Measurements from ENCODE around the gene INSRR.

The INSRR gene

DNA sequence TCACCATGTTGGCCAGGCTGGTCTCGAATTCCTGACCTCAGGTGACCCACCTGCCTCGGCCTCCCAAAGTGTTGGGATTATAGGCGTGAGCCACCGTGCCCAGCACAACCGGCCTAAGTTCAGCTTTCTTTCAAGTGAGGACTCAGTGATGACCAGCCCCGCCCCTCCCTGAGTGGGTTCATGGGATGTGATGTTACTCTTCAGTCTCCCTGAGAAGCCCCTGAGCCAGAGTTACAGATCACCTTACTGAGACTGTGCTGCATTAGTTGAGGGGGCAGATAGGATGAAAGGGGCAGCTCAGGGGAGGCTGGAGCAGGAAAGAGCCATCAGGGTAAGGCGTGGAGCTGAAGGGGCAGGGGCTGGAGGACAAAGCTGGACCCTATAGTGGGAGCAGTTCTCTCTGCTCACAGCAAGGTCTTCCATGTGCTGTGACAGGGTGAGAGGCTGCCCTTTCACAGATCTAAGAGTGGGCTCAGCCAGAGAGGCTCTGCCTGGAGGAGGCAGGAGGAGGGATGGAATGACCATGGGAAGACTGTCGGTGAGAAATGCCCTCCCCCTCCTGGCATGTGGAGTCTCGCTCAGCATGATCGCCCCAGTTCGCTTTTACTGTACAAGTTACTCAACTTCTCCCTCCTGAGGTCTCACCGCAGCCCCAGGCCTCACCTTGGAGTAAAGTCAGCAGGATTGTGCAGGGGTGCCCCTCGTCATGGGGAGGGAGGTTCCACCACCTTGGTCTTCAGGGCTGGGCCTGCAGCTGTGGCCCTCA is 55.6 kb downstream of the INSRR start:
- no peak for DNase-seq

DNA sequence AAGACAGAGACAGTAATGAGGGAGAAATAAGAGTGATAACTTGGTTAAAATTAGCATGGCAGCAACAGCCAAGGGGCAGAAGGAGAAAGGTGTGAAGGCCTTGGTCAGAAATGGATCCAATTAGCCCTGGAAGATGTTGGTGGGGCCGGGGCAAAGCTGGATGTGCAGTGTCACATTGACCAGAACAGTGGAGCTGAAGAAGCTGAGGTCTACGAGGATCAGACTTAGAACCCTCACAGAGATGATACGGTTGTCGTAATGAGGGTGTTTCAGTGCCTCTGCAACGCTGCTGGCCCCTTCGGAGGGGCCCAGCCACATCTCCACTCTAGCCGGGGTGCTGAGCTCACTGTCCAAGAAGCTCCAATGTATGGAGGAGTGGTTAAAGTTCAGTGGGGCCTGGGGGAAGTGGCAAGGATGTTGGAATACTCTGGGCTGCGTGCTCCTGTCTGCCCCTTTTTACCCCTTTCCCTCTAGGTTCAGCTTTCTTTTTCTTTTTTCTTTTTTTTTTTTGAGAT is 56.4 kb downstream of the INSRR start:
- DNase-seq: no peak

DNA sequence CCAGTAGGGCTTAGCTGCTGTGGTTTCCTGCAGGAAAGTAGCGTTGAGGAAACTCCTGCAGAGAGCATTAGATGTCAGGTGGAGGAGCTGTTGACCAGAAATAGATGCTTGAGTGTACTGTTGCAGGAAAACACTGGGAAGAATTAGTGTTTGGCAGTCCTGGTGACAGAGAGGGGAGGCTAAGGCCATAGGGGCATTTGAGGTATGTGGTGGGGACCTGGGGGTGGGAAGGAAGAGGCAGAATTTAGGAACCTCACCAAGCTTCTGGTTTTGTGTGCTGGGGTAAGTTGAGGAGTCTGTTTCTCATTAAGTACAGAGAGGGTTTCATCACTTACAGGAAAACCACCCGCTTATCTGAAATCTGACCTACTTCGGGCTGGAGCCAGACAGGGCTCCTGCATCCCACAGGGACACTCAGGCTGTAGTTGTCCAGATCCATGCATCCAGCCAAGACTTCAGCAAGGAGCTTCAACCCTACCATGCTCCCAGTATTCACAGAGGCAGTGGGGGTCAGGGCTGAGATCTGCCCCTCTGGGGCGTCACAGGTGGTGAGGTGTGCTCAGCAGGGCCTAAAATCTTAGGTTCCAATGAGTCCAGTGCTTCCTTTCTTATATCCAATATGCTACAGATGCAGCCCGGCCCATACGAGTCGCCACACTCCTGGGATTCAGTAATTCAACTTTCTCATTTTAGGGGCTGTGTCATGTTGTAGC is 57.4 kb downstream of the INSRR start:
- DNase-seq: no peak

DNA sequence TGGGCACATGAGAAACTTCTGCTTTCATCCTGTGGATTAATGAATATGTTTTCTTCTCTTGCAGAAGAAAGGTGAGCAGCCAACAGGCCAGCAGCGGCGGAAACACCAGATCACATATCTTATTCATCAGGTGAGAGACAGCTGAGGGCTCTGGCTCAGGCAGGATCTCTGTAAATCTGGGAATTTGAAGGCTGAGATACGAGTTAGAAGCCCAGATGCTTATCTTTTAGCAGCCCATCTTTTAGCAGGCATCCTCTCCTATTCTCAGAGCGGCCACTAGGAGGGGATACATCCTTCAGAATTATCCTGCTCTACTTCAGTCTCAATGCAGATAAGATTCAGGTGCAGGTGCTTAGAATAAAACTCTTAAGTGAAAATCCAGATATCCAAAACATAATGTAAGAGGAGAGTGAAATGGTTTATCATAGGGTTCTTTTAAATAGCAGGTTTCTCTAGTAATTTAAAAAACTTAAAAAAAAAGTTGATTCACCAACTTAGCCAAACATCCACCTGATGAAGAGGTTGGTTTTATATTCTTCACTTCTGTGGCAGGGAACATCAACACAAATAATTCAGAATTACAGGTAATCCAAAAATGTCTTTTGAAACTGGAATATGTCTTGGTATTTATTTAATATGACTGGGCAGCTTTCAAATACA is 61.6 kb downstream of the INSRR start:
- DNase-seq: peak; percentile 74

DNA sequence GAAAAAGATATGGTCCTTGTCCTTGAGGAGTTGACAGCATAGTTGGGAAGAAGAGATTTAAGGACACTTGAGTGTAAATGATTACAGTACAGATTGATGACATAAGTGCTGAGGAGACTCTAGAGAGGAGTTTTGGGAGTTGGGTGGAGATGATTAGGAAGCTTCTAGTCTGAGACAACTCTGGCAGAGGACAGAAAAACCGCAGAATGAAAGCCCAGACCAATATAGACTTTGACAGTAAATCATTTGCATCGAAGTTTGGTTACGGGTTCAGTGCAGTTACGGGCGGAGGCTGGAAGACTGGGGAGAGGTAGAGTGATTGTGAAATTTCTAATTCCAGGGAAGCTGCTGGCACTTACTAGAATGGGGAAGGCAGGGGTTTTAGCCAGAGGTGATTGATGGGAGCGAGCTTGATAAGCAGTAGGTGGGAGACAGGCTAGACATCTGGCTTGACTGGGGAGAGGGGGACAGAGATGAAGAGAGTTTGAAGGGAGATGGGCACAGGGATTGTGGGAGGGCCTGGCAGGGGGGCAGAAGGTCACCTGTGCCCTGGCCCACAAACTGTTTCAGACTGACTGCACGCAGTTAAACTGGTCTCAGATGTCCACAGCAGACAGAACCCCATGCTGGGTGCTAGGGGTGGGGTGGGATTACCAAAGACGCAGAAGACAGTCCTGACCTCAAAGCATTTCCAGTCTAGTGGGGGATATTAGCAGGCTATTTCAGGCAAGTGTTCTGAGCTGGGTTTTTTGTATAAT is 62.4 kb downstream of the INSRR start:
- no peak for DNase-seq

DNA sequence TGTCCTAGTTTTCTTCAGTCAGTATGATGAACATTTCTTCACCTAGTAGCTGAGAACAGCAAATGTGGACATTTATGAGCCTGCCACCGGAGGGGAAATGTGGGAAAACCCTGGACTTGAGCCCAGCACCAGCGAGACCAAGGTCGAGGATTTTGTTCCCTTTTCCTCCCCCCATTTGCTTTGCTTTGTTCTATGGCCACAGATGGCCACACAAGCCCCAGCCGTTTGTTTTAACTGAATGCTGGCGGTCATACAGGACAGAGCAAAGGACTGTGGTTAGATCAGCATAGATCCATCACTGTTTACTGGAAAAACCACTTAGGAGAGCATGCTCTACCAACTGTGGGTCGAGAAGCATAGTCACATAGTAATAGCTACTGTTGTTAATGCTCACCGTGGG is 63.1 kb downstream of the INSRR start:
- no peak for DNase-seq

DNA sequence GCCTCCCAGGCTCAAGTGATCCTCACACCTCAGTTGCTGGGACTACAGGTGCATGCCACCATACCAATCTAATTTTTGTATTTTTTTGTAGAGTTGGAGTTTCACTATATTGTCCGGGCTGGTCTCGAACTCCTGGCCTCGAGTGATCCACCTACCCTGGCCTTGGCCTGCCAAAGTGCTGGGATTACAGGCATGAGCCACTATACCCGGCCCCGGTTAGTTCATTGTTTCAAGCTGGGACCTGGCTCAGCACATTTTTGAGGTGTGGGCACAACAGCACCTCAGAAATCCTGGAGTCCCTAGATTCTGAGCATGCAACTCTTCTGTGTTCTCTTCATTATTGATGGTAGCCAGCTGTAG is 63.6 kb downstream of the INSRR start:
- no peak for DNase-seq

DNA sequence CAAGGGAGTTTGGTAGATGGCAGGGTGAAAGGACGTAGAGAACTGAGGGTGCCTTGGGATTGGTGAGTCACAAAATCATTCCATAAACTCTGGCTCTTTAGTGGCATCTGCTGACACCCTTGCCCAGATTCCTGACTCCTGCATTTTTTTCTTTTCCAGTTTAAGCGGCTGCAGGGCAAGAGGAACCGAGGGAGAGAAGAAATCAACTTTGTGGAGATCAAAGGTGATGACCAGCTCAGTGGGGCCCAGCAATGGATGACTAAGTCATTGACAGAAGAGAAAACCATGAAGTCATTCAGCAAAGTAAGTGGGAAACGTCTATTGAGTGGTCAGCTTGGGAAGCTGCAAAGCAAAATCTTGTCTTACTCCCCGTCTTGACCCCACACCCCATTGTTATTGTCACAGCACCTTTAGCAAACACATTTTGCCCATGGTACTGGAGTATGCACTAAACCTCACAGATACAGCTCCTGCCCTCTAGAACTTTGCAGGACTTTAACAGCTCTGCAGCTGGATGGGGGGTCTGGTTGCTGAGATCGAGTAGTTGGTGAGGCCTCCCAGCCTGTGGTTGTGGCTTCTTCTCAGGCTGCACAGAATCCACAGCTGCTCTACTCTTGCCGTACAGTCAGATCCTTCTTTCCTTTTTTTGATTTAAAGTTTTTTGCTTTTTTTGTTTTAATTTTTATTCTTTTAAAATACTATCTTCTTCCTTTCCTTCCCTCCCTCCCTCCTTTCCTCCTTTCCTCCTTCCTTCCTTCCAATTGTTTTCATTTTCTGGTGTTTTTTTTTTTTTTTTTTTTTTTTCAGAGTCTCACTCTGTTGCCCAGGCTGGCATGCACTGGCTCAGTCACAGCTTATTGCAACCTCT is 64.2 kb downstream of the INSRR start:
- DNase-seq: no peak

Data from CD4-positive, alpha-beta T cell treated with Interleukin-6 for 4 hours (primary cell).